HL-60 (cell line): ENCODE results near the gene LMBR1.

Experiments
- GABPA ChIP-seq: IDR thresholded peaks from 2 replicates; pipeline ENCODE4 v1.6.1; 2012; ENCODE audit warnings: low read depth
- POLR2AphosphoS5 ChIP-seq: IDR thresholded peaks from 2 replicates; pipeline ENCODE4 v1.6.1; 2012; ENCODE audit warnings: low read depth
- SPI1 ChIP-seq: IDR thresholded peaks from 2 replicates; pipeline ENCODE4 v1.6.1; 2012; ENCODE audit warnings: low read depth, mild to moderate bottlenecking, borderline replicate concordance
- TF ChIP-seq, protein P1 (sequence below): IDR thresholded peaks from one replicate; pipeline ENCODE4 v1.5.1; 2011; ENCODE audit warnings: low read length, control low read depth, inconsistent platforms; ENCODE audit not compliant: insufficient read depth
- TF ChIP-seq, protein P2 (sequence below): IDR thresholded peaks from 2 replicates; pipeline ENCODE4 v1.6.1; 2012; ENCODE audit warnings: low read depth; ENCODE audit not compliant: insufficient replicate concordance

DNA sequence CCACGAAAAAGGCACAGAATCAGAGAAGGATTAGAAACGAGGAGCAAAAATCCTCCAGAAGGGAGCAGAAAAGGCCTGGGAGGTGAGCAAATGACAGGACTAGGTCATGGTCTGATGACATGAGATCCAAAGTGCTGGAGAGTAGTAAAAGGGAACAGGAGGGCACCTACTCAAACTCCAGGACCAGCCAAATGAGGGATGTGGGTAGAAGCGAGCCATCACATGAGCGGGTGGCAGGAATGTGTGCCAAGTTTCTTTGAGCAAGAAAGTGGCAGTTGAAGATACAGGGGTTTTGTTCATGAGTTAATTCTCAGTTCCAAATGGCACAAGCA is 139.8 kb downstream of the LMBR1 start:
- TF ChIP-seq, protein P1, sequence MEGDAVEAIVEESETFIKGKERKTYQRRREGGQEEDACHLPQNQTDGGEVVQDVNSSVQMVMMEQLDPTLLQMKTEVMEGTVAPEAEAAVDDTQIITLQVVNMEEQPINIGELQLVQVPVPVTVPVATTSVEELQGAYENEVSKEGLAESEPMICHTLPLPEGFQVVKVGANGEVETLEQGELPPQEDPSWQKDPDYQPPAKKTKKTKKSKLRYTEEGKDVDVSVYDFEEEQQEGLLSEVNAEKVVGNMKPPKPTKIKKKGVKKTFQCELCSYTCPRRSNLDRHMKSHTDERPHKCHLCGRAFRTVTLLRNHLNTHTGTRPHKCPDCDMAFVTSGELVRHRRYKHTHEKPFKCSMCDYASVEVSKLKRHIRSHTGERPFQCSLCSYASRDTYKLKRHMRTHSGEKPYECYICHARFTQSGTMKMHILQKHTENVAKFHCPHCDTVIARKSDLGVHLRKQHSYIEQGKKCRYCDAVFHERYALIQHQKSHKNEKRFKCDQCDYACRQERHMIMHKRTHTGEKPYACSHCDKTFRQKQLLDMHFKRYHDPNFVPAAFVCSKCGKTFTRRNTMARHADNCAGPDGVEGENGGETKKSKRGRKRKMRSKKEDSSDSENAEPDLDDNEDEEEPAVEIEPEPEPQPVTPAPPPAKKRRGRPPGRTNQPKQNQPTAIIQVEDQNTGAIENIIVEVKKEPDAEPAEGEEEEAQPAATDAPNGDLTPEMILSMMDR: no peak
- TF ChIP-seq POLR2AphosphoS5: no peak
- no peak for TF ChIP-seq SPI1
- TF ChIP-seq, protein P2, sequence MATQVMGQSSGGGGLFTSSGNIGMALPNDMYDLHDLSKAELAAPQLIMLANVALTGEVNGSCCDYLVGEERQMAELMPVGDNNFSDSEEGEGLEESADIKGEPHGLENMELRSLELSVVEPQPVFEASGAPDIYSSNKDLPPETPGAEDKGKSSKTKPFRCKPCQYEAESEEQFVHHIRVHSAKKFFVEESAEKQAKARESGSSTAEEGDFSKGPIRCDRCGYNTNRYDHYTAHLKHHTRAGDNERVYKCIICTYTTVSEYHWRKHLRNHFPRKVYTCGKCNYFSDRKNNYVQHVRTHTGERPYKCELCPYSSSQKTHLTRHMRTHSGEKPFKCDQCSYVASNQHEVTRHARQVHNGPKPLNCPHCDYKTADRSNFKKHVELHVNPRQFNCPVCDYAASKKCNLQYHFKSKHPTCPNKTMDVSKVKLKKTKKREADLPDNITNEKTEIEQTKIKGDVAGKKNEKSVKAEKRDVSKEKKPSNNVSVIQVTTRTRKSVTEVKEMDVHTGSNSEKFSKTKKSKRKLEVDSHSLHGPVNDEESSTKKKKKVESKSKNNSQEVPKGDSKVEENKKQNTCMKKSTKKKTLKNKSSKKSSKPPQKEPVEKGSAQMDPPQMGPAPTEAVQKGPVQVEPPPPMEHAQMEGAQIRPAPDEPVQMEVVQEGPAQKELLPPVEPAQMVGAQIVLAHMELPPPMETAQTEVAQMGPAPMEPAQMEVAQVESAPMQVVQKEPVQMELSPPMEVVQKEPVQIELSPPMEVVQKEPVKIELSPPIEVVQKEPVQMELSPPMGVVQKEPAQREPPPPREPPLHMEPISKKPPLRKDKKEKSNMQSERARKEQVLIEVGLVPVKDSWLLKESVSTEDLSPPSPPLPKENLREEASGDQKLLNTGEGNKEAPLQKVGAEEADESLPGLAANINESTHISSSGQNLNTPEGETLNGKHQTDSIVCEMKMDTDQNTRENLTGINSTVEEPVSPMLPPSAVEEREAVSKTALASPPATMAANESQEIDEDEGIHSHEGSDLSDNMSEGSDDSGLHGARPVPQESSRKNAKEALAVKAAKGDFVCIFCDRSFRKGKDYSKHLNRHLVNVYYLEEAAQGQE: no peak
- TF ChIP-seq GABPA: no peak
